Keratinocyte (primary cell): ENCODE data around the gene CUEDC2.
A peak's percentile ranks its signal among the peaks of the same experiment; 100 is the strongest.

Experiments used
- CTCF ChIP-seq, 3 experiments: IDR thresholded peaks in 1 of 3; conservative IDR thresholded peaks in 1 of 3; optimal IDR thresholded peaks in 1 of 3; 2 replicates in 2 of 3; 3 replicates in 1 of 3; pipeline versions ENCODE3 to v1.5.1; 2011; ENCODE audit warnings: low read length in 3 of 3, mild to moderate bottlenecking in 3 of 3, moderate library complexity in 2 of 3, control low read depth in 1 of 3, inconsistent platforms in 1 of 3; ENCODE audit not compliant: insufficient read depth in 2 of 3; ENCODE audit errors: extremely low read depth in 1 of 3
- EZH2 ChIP-seq: IDR thresholded peaks from one replicate; pipeline ENCODE4 v1.6.1; 2012; ENCODE audit warnings: inconsistent platforms, mild to moderate bottlenecking, low read length, moderate library complexity

- TF ChIP-seq CTCF (optimal IDR thresholded peaks at IDR 0.05 in 1 of 3, IDR thresholded peaks at IDR 0.05 in 1 of 3, conservative IDR thresholded peaks at IDR 0.05 in 1 of 3; ENCODE audit: extremely low read depth in 1 of 3, insufficient read depth in 2 of 3, low read length in 3 of 3) (no peak), EZH2 (peak; percentile 25)
Measured at GRCh38 chr10:102410429-102411073, 21.8 kb downstream of the CUEDC2 start.
